Esophagus squamous epithelium (tissue), 5 donors: ENCODE measurements around the gene TSHZ2. TPM values are rescaled to one million over a fixed set of nuclear protein-coding genes. Genes with fewer than 3 reads are reported as not detected.

ENCODE experiments used
- DNase-seq: peaks from one replicate; lab custom pipeline; 2025; lab: John Stamatoyannopoulos, UW
- H3K27ac ChIP-seq, 4 donors: fragments of 200-600 bp; sonication (generic); one replicate each; pipeline ENCODE4 v1.5.1; 2016 to 2019; ENCODE audit warnings: mild to moderate bottlenecking in 1 of 4
- H3K27me3 ChIP-seq, 4 donors: fragments of 200-600 bp; sonication (generic); 1 replicate in 3 of 4; 2 replicates in 1 of 4; pipeline versions ENCODE4 v1.5.1 to v1.6.0; 2017 to 2021; ENCODE audit warnings: antibody characterized with exemption in 1 of 4
- H3K36me3 ChIP-seq, 3 donors: fragments of 200-600 bp; sonication (generic); one replicate each; pipeline ENCODE4 v1.5.1; 2016 to 2019
- H3K4me1 ChIP-seq, 3 donors: fragments of 200-600 bp; sonication (generic); one replicate each; pipeline ENCODE4 v1.5.1; 2017 to 2019
- H3K4me3 ChIP-seq, 4 donors: fragments of 200-600 bp; sonication (generic); 1 replicate in 3 of 4; 2 replicates in 1 of 4; pipeline ENCODE4 v1.5.1; 2016 to 2019; ENCODE audit warnings: mild to moderate bottlenecking in 2 of 4, moderate library complexity in 1 of 4
- H3K9me3 ChIP-seq, 3 donors: fragments of 200-600 bp; sonication (generic); one replicate each; pipeline ENCODE4 v1.5.1; 2016 to 2019
- POLR2A ChIP-seq, 4 donors: fragments of 450-650 bp; IDR thresholded peaks; one replicate each; pipeline ENCODE4 v1.6.1; 2017; ENCODE audit warnings: antibody characterized with exemption in 4 of 4, mild to moderate bottlenecking in 4 of 4, moderate library complexity in 3 of 4
- WGBS, 2 donors: methylation state at CpG; one replicate each; pipeline ENCODE4 v1.1.5; 2018; 5-methylcytosine and 5-hydroxymethylcytosine counted together
- intact Hi-C: fragments of 100-400 bp; cut with DNase I; formaldehyde crosslinking; loops from one replicate; pipeline ENCODE4 v1.15.0; 2022
- total RNA-seq, 4 donors: library from RNA; depleted of rRNA; stranded (reverse); fragments of >200 nt; gene quantifications; one replicate each; pipeline ENCODE4 v1.1.0, GENCODE V29; 2016
- TF ChIP-seq, protein P1 (sequence below), 6 experiments: fragments of 450-650 bp in 4 of 6; fragments of 200-600 bp in 2 of 6; sonication (generic) in 2 of 6; IDR thresholded peaks; one replicate each; pipeline ENCODE4 v1.5.1; 2016 to 2019; ENCODE audit warnings: antibody characterized with exemption in 6 of 6, mild to moderate bottlenecking in 4 of 6, moderate library complexity in 4 of 6
- donor health status: DM: yes; HTN: yes; CAD: no.

TSHZ2 gene
- total RNA-seq, 4 donors from 2014 or later, result 4.7 to 22.0 (median 12.9) TPM

DNA sequence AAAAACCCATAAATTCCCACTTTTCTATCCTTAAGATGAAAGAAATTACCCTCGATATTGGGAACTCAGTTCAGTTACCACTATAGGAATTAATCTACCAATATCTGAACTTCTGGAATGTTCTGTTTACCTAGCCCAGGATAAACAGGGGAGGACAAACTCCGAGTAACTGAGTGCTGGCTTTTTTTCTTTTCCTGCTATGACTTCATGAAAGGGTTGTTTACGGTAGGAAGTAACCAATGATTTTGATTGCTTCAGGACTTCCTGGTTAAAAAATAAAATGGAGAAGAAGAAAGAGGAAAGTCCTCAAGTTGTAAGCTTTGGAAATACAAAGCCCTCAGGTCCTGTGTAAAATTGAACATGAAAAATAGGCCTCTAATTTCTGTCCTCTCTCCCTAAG lies 453.8 kb downstream of the TSHZ2 start:
- DNase-seq, result no peak
- TF ChIP-seq, protein P1, sequence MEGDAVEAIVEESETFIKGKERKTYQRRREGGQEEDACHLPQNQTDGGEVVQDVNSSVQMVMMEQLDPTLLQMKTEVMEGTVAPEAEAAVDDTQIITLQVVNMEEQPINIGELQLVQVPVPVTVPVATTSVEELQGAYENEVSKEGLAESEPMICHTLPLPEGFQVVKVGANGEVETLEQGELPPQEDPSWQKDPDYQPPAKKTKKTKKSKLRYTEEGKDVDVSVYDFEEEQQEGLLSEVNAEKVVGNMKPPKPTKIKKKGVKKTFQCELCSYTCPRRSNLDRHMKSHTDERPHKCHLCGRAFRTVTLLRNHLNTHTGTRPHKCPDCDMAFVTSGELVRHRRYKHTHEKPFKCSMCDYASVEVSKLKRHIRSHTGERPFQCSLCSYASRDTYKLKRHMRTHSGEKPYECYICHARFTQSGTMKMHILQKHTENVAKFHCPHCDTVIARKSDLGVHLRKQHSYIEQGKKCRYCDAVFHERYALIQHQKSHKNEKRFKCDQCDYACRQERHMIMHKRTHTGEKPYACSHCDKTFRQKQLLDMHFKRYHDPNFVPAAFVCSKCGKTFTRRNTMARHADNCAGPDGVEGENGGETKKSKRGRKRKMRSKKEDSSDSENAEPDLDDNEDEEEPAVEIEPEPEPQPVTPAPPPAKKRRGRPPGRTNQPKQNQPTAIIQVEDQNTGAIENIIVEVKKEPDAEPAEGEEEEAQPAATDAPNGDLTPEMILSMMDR (IDR thresholded peaks at IDR 0.05), result no peak
- TF ChIP-seq POLR2A (IDR thresholded peaks at IDR 0.05), result no peak
- Histone ChIP-seq H3K9me3 (no peaks in the 10 kb centered on the region), H3K36me3 (no peaks in the 10 kb centered on the region), H3K4me1 (no peaks in the 10 kb centered on the region), H3K27me3 (no peaks in the 10 kb centered on the region), H3K27ac (no peak overlapping the region), H3K4me3 (no peak overlapping the region)
- WGBS, 2 donors, result 70 to 79% methylated on average over 3 of the region's 3 CpGs
- intact Hi-C loops, result no loop called here

DNA sequence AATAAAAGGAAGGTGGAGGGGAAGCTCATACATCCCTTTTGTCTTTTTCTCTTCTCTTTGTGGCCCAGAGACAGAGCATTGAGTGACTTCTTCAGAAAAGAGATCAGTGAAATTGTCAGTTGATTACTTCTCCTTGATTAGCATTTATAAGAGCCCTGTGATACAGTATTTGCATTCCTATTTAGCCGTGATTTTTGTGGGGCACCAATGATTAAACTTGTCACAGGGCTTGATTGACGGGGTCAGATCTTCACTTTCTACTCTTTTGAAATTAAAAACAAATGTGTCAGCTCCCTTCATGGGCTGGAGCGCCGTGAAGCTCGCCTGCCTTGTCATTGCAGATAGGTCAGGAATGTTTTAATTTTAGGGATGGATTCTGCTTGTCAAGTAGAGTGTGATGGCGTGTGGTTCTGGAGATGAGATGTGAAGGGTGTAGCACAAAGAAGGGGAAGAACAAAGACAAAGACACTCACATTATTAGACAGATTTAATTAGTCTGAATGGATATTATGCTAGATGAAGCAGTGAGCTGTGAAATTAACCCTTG lies 454.7 kb downstream of the TSHZ2 start:
- H3K9me3 ChIP-seq, result no peaks in the 10 kb centered on the region
- TF ChIP-seq POLR2A (IDR thresholded peaks at IDR 0.05), result no peak
- TF ChIP-seq, protein P1 (IDR thresholded peaks at IDR 0.05), result no peak
- intact Hi-C loops, result no loop called here
- DNase-seq, result no peak
- no peaks in the 10 kb centered on the region for H3K27me3 ChIP-seq
- H3K36me3 ChIP-seq, result no peaks in the 10 kb centered on the region
- WGBS, 2 donors, result 83 to 87% methylated on average over 6 of the region's 6 CpGs
- no peak overlapping the region for H3K27ac ChIP-seq
- no peaks in the 10 kb centered on the region for H3K4me1 ChIP-seq
- H3K4me3 ChIP-seq, result no peak overlapping the region

GRCh38 chr20:53427951-53428350 lies 455.8 kb downstream of the TSHZ2 start:
- Histone ChIP-seq H3K4me1 (no peaks in the 10 kb centered on the region), H3K36me3 (no peaks in the 10 kb centered on the region), H3K4me3 (no peak overlapping the region), H3K9me3 (no peaks in the 10 kb centered on the region), H3K27ac (no peak overlapping the region), H3K27me3 (no peaks in the 10 kb centered on the region)
- intact Hi-C loops, result no loop called here
- WGBS, 2 donors, result 83 to 90% methylated on average over 2 of the region's 2 CpGs
- TF ChIP-seq, protein P1 (IDR thresholded peaks at IDR 0.05), result no peak
- TF ChIP-seq POLR2A (IDR thresholded peaks at IDR 0.05), result no peak
- no peak for DNase-seq

GRCh38 chr20:53428588-53428987 lies 456.4 kb downstream of the TSHZ2 start:
- Histone ChIP-seq H3K27me3 (no peaks in the 10 kb centered on the region), H3K36me3 (no peaks in the 10 kb centered on the region), H3K4me1 (no peaks in the 10 kb centered on the region), H3K4me3 (no peak overlapping the region), H3K27ac (no peak overlapping the region), H3K9me3 (no peaks in the 10 kb centered on the region)
- WGBS, 2 donors, result 79 to 82% methylated on average over 2 to 3 of the region's 3 CpGs
- TF ChIP-seq, protein P1 (IDR thresholded peaks at IDR 0.05), result no peak
- TF ChIP-seq POLR2A (IDR thresholded peaks at IDR 0.05), result no peak
- DNase-seq, result no peak
- intact Hi-C loops, result no loop called here

DNA sequence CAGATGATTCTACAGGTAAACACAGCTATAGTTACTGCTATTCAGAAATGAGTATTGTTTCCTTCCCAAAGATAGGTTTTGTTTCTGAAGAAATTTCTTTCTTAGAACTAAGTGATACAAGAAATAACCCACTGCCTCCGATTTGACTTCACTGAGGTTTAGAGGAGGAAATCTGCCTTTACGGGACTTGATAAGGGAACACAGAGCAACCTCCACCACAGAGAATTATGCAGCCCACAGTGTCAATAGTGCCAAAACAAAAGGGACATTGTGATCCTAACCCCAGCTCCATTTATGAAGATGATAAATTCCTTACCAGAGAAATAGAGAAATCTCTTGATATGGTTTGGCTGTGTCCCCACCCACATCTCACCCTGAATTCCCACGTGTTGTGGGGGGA lies 456.8 kb downstream of the TSHZ2 start:
- Histone ChIP-seq H3K9me3 (no peaks in the 10 kb centered on the region), H3K36me3 (no peaks in the 10 kb centered on the region), H3K27ac (no peak overlapping the region), H3K27me3 (no peaks in the 10 kb centered on the region), H3K4me1 (peaks cover 0 to 2% (median 0%) of the 10 kb centered on the region in 3 donors), H3K4me3 (no peak overlapping the region)
- WGBS, 2 donors, result 58 to 88% methylated on average over 3 of the region's 3 CpGs
- intact Hi-C loops, result no loop called here
- TF ChIP-seq, protein P1 (IDR thresholded peaks at IDR 0.05), result no peak
- no peak for TF ChIP-seq POLR2A (IDR thresholded peaks at IDR 0.05)
- DNase-seq, result no peak
